ENCODE results near the gene KPNA6. TPM values are rescaled to one million over a fixed set of nuclear protein-coding genes. Genes with fewer than 3 reads are reported as not detected.
A peak's percentile ranks its signal among the peaks of the same experiment; 100 is the strongest.
"Not testable (repeated sequence)": the region's sequence is repeated elsewhere in the genome, so short reads cannot be mapped to it uniquely, and the experiment has no call there.

Gene KPNA6
- total and polyA plus RNA-seq, 3 donors from 2014 or later = 56.5 to 107 (median 64.6) TPM

DNA sequence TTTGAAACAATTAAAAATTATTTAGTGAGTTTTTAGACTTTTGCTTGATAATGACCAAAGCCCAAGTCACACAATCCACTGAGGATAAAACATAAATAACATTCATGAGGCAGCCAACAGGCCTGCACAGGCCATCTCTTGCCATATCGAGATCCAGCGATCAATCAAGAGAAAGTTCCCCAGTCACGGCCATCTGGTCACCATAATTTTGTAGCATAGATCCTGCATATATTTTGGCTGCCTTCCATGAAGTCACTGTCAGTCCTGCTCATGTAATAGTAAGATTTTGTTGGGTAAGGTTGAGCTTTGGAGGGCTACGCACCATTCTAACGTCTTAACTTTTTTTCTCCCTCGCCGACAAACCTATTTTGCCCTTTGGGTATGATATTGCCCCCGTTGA is 17.5 kb downstream of the KPNA6 start:
- Histone ChIP-seq H3K27ac (no peak overlapping the region), H3K4me1 (peaks cover 8% of the 10 kb centered on the region), H3K36me3 (ENCODE audit: low read depth, missing control alignments) (no peaks in the 10 kb centered on the region), H3K4me3 (no peak overlapping the region), H3K27me3 (no peaks in the 10 kb centered on the region), H3K9me3 (no peaks in the 10 kb centered on the region)
- DNase-seq = no peak
- intact Hi-C loops (cut with DNase I; ENCODE audit: low total_unique reads) = no loop called here
- TF ChIP-seq, protein P1, sequence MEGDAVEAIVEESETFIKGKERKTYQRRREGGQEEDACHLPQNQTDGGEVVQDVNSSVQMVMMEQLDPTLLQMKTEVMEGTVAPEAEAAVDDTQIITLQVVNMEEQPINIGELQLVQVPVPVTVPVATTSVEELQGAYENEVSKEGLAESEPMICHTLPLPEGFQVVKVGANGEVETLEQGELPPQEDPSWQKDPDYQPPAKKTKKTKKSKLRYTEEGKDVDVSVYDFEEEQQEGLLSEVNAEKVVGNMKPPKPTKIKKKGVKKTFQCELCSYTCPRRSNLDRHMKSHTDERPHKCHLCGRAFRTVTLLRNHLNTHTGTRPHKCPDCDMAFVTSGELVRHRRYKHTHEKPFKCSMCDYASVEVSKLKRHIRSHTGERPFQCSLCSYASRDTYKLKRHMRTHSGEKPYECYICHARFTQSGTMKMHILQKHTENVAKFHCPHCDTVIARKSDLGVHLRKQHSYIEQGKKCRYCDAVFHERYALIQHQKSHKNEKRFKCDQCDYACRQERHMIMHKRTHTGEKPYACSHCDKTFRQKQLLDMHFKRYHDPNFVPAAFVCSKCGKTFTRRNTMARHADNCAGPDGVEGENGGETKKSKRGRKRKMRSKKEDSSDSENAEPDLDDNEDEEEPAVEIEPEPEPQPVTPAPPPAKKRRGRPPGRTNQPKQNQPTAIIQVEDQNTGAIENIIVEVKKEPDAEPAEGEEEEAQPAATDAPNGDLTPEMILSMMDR (IDR thresholded peaks at IDR 0.05) = no peak
- no peak for TF ChIP-seq POLR2A (IDR thresholded peaks at IDR 0.05)
- 88 to 91% methylated on average over 8 of the region's 8 CpGs for WGBS, 2 donors

DNA sequence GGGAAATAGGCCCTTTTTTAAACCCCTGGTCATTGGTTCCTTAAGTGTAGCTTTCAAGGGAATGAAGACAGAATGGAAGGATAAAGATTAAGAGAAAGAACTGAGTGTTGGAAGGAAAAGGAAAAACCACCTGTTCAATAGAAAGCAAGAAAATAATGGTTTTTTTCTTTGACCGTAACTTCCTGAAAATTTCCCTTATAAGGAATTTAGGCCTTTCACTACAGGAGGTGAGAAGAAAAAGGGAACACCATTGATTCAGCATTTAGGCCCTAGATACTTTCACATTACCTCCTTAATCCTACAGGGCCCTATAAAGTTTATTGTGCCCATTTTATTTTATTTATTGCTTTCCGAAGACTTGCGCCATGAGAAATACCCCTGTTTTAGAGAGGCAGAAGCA is 18.9 kb downstream of the KPNA6 start:
- H3K9me3 ChIP-seq = no peaks in the 10 kb centered on the region
- intact Hi-C loops (cut with DNase I; ENCODE audit: low total_unique reads) = no loop called here
- 96 to 97% methylated on average over 3 of the region's 3 CpGs for WGBS, 2 donors
- no peaks in the 10 kb centered on the region for H3K27me3 ChIP-seq
- DNase-seq = no peak
- TF ChIP-seq, protein P1 (IDR thresholded peaks at IDR 0.05) = no peak
- TF ChIP-seq POLR2A (IDR thresholded peaks at IDR 0.05) = no peak
- H3K4me1 ChIP-seq = no peaks in the 10 kb centered on the region
- H3K36me3 ChIP-seq (ENCODE audit: low read depth, missing control alignments) = no peaks in the 10 kb centered on the region
- H3K4me3 ChIP-seq = no peak overlapping the region
- H3K27ac ChIP-seq = no peak overlapping the region

DNA sequence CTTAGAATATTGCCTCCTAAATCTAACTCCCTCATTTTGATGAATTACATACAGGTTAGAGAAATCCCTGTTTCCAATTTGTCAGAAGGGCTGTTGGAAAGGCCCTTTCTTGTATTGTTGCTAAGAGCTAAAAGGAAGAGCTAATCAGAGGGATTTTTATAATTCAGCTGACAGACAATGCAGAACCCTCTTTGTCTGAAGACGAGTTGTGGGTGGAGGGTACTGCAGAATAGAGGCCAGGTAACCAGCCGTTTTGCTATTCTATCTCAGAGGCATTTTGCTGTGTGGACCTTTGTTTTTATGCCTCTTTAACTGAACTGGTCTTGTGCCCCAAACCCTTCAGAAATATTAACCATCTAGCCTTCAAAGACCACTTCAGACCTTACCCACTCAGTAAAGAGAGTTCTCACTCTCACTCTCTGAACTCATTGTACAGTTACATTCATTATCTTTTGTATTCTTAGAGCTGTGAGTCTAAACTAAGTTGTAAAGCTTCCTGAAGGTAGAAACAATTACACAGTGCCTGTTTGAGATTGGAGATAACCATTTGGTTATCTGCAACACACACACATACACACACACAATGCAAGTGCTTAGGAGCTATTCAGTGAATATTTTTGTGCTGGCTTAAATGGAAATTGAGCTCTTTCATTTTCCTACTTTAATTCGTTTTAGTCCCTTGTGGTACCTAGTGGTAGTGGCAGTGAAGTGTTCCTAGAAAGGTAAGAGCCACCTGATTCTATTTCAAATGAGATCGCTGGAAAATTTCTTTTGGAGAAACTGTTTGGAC is 19.7 kb downstream of the KPNA6 start:
- no peaks in the 10 kb centered on the region for H3K27me3 ChIP-seq
- 75 to 80% methylated on average over 4 of the region's 4 CpGs for whole genome bisulfite sequencing, 2 donors
- no peak for TF ChIP-seq POLR2A (IDR thresholded peaks at IDR 0.05)
- TF ChIP-seq, protein P1 (IDR thresholded peaks at IDR 0.05) = peak in 2 of 3 experiments; percentile 14 to 20
- H3K27ac ChIP-seq = no peak overlapping the region
- H3K4me3 ChIP-seq = no peak overlapping the region
- no peaks in the 10 kb centered on the region for H3K9me3 ChIP-seq
- no peak for DNase-seq
- intact Hi-C loops (cut with DNase I; ENCODE audit: low total_unique reads) = no loop called here
- H3K4me1 ChIP-seq = no peaks in the 10 kb centered on the region
- no peaks in the 10 kb centered on the region for H3K36me3 ChIP-seq (ENCODE audit: low read depth, missing control alignments)

DNA sequence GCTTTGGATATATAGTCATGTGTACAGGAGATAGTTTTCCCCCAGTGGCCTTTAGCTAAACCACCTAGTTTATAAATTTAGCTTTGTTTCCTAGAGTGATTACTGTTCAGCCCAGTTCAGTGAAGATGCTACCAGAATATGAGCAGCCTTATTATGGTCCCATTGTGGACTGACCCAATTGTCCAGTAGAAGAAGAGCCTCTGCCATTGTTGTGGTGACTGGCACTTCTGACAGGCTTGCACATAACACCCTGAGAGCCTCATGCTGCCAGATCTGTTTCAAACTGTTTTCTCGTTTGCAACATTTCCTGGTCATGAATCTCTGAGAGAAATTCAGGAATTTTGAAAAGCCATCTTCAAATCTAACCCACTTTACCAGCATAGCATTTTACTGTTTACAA is 20.6 kb downstream of the KPNA6 start:
- Histone ChIP-seq H3K27ac (no peak overlapping the region), H3K4me3 (no peak overlapping the region), H3K4me1 (peaks cover 1% of the 10 kb centered on the region), H3K36me3 (ENCODE audit: low read depth, missing control alignments) (no peaks in the 10 kb centered on the region), H3K9me3 (no peaks in the 10 kb centered on the region), H3K27me3 (no peaks in the 10 kb centered on the region)
- no peak for TF ChIP-seq POLR2A (IDR thresholded peaks at IDR 0.05)
- TF ChIP-seq, protein P1 (IDR thresholded peaks at IDR 0.05) = no peak
- intact Hi-C loops (cut with DNase I; ENCODE audit: low total_unique reads) = no loop called here
- WGBS, 2 donors = 44 to 48% methylated on average over 1 of the region's 1 CpG
- no peak for DNase-seq

DNA sequence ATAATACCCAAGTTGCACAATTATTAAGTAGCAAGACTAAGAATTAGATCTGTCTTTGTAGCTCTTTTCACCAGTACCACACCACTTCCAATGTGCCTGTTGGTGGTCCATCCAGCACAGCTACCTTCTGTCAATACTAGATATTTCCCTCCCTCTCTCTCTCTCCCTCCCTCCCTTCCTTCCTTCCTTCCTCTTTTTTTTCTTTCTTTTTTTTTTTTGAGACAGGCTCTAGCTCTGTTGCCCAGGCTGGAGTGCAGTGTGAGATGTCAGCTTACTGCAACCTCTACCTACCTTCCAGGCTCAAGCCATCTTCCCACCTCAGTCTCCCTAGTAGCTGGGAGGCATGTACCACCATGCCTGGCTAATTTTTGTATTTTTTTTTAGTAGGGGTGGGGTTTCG is 21.1 kb downstream of the KPNA6 start:
- Histone ChIP-seq H3K27ac (no peak overlapping the region), H3K9me3 (no peaks in the 10 kb centered on the region), H3K4me1 (peaks cover 5% of the 10 kb centered on the region), H3K36me3 (ENCODE audit: low read depth, missing control alignments) (no peaks in the 10 kb centered on the region), H3K27me3 (no peaks in the 10 kb centered on the region), H3K4me3 (no peak overlapping the region)
- TF ChIP-seq, protein P1 (IDR thresholded peaks at IDR 0.05) = no peak
- TF ChIP-seq POLR2A (IDR thresholded peaks at IDR 0.05) = no peak
- no peak for DNase-seq
- intact Hi-C loops (cut with DNase I; ENCODE audit: low total_unique reads) = no loop called here
- 90 to 97% methylated on average over 1 of the region's 1 CpG for WGBS, 2 donors

DNA sequence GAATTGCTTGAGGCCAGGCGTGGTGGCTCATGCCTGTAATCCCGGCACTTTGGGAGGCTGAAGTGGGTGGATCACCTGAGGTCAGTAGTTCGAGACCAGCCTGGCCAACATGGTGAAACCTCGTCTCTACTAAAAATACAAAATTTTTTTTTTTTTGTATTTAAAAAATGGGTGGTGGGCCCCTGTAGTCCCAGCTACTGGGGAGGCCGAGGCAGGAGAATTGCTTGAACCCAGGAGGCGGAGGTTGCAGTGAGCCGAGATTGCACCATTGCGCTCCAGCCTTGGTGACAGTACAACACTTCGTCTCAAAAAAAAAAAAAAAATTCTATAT is 26.1 kb downstream of the KPNA6 start:
- intact Hi-C loops (cut with DNase I; ENCODE audit: low total_unique reads); DNase-seq; H3K36me3 ChIP-seq (ENCODE audit: low read depth, missing control alignments); H3K9me3 ChIP-seq; H3K4me3 ChIP-seq; H3K27me3 ChIP-seq; H3K4me1 ChIP-seq: not testable (repeated sequence)
- H3K27ac ChIP-seq = peak overlapping the region in 1 of 2 donors; percentile 55
- WGBS, 2 donors = 94% methylated on average over 9 of the region's 9 CpGs
